Activated CD8-positive, alpha-beta memory T cell treated with anti-CD3 and anti-CD28 coated beads for 24 hours (primary cell): ENCODE measurements around the gene CHERP.

Experiments
- DNase-seq: peaks from one replicate; pipeline ENCODE4 v3.0.0-alpha.2; 2020

Gene CHERP

GRCh38 chr19:16537111-16537510 lies 5.1 kb downstream of the CHERP start:
- no peak for DNase-seq

GRCh38 chr19:16536130-16536529 lies 6.1 kb downstream of the CHERP start:
- no peak for DNase-seq

- DNase-seq: no peak
Measured at GRCh38 chr19:16535381-16535780, 6.9 kb downstream of the CHERP start.

GRCh38 chr19:16532440-16533234 lies 9.6 kb downstream of the CHERP start:
- no peak for DNase-seq

GRCh38 chr19:16531380-16531669 lies 10.9 kb downstream of the CHERP start:
- DNase-seq: no peak

GRCh38 chr19:16530540-16531379 lies 11.5 kb downstream of the CHERP start:
- no peak for DNase-seq

GRCh38 chr19:16529466-16530144 lies 12.6 kb downstream of the CHERP start:
- DNase-seq: no peak

GRCh38 chr19:16527971-16528521 lies 14.2 kb downstream of the CHERP start:
- DNase-seq: peak; percentile 67

GRCh38 chr19:16527334-16527935 lies 14.8 kb downstream of the CHERP start:
- DNase-seq: no peak

- no peak for DNase-seq
Measured at GRCh38 chr19:16525751-16526481, 16.3 kb downstream of the CHERP start.

- no peak for DNase-seq
Measured at GRCh38 chr19:16524991-16525734, 17.1 kb downstream of the CHERP start.

GRCh38 chr19:16522559-16523377 lies 19.5 kb downstream of the CHERP start:
- no peak for DNase-seq

- no peak for DNase-seq
Measured at GRCh38 chr19:16521715-16522289, 20.4 kb downstream of the CHERP start.

GRCh38 chr19:16520986-16521624 lies 21.1 kb downstream of the CHERP start:
- DNase-seq: no peak

GRCh38 chr19:16520074-16520973 lies 21.9 kb downstream of the CHERP start:
- no peak for DNase-seq

GRCh38 chr19:16519230-16519687 lies 23.0 kb downstream of the CHERP start:
- no peak for DNase-seq

- DNase-seq: no peak
Measured at GRCh38 chr19:16518483-16519229, 23.6 kb downstream of the CHERP start.

- DNase-seq: no peak
Measured at GRCh38 chr19:16518061-16518460, 24.2 kb downstream of the CHERP start.
